NCI-H2196 treated with DMSO at 0.1 percent for 48 hours (cell line): ENCODE data around the gene NPB.

Experiments used
- DNase-seq: peaks from one replicate; lab custom pipeline; 2025; ENCODE audit not compliant: unreplicated experiment; lab: John Stamatoyannopoulos, UW

The NPB gene

GRCh38 chr17:81898029-81898866, 3.8 kb upstream of the NPB start:
- no peak for DNase-seq

GRCh38 chr17:81898885-81899284, 3.2 kb upstream of the NPB start:
- DNase-seq, result no peak

GRCh38 chr17:81899514-81900166, 2.4 kb upstream of the NPB start:
- no peak for DNase-seq

- DNase-seq, result no peak
Observed at GRCh38 chr17:81900181-81900820, 1.7 kb upstream of the NPB start.

- DNase-seq, result no peak
Observed at GRCh38 chr17:81901167-81902022, 643 bp upstream of the NPB start.

GRCh38 chr17:81902653-81903414, 796 bp downstream of the NPB start:
- no peak for DNase-seq

GRCh38 chr17:81903415-81903831, 1.4 kb downstream of the NPB start:
- DNase-seq, result no peak

GRCh38 chr17:81903896-81904599, 2.0 kb downstream of the NPB start:
- no peak for DNase-seq

- no peak for DNase-seq
Observed at GRCh38 chr17:81904600-81905423, 2.8 kb downstream of the NPB start.

GRCh38 chr17:81905424-81905875, 3.4 kb downstream of the NPB start:
- DNase-seq, result no peak

- no peak for DNase-seq
Observed at GRCh38 chr17:81905993-81906392, 4.0 kb downstream of the NPB start.

GRCh38 chr17:81906476-81907218, 4.6 kb downstream of the NPB start:
- DNase-seq, result no peak

- no peak for DNase-seq
Observed at GRCh38 chr17:81907219-81908145, 5.4 kb downstream of the NPB start.

GRCh38 chr17:81908793-81909192, 6.8 kb downstream of the NPB start:
- DNase-seq, result no peak

- DNase-seq, result no peak
Observed at GRCh38 chr17:81909231-81909630, 7.2 kb downstream of the NPB start.

GRCh38 chr17:81909966-81910839, 8.2 kb downstream of the NPB start:
- no peak for DNase-seq
